HepG2 (cell line): ENCODE measurements around the gene MIF4GD. TPM values are rescaled to one million over a fixed set of nuclear protein-coding genes. Genes with fewer than 3 reads are reported as not detected.

Experiments used
- ATF1 ChIP-seq: IDR thresholded peaks from 2 replicates; pipeline ENCODE4 v1.6.1; 2016; ENCODE audit warnings: mild to moderate bottlenecking, control low read depth
- CREB1 ChIP-seq, 2 experiments: fragments of 450-650 bp in 1 of 2; IDR thresholded peaks; 2 replicates each; pipeline ENCODE4 v1.6.1; 2016 to 2017; ENCODE audit warnings: control low read depth in 1 of 2, mild to moderate bottlenecking in 1 of 2, missing compliant biosample characterization in 1 of 2, missing genetic modification characterization in 1 of 2
- DNMT1 ChIP-seq: sonication (generic); formaldehyde crosslinking; IDR thresholded peaks from 2 replicates; pipeline ENCODE4 v1.5.1; 2020; ENCODE audit warnings: mild to moderate bottlenecking, missing genetic modification reagents
- ESRRA ChIP-seq: sonication (generic); formaldehyde crosslinking; IDR thresholded peaks from 2 replicates; pipeline ENCODE4 v1.5.1; 2020; ENCODE audit warnings: mild to moderate bottlenecking, low read depth, missing genetic modification reagents
- MED8 ChIP-seq: sonication (generic); formaldehyde crosslinking; IDR thresholded peaks from 2 replicates; pipeline ENCODE4 v1.8.1; 2023; ENCODE audit warnings: mild to moderate bottlenecking, missing genetic modification reagents; ENCODE audit not compliant: insufficient replicate concordance
- RAD51 ChIP-seq: fragments of 450-650 bp; IDR thresholded peaks from 2 replicates; pipeline ENCODE4 v1.6.1; 2016; ENCODE audit warnings: borderline replicate concordance
- SMC3 ChIP-seq: IDR thresholded peaks from 2 replicates; pipeline ENCODE4 v1.6.1; 2011; ENCODE audit warnings: low read length, improper control_type of control experiment
- TAF15 ChIP-seq: fragments of 200-400 bp; formaldehyde crosslinking; IDR thresholded peaks from one replicate; pipeline ENCODE4 v1.6.1; 2018; ENCODE audit warnings: mild to moderate bottlenecking, low read depth, low read length; ENCODE audit not compliant: poor library complexity, severe bottlenecking
- XRCC5 ChIP-seq: fragments of 200-400 bp; formaldehyde crosslinking; optimal IDR thresholded peaks from 2 replicates; pipeline ENCODE3; 2017; ENCODE audit warnings: mild to moderate bottlenecking, low read length
- ZNF10 ChIP-seq: sonication (generic); formaldehyde crosslinking; IDR thresholded peaks from 2 replicates; pipeline ENCODE4 v1.4.0; 2020; ENCODE audit warnings: mild to moderate bottlenecking, low read depth, missing genetic modification reagents, borderline replicate concordance
- ZNF20 ChIP-seq: sonication (generic); formaldehyde crosslinking; IDR thresholded peaks from 2 replicates; pipeline ENCODE4 v1.4.0; 2020; ENCODE audit warnings: mild to moderate bottlenecking, moderate library complexity, missing genetic modification reagents
- ZNF30 ChIP-seq: sonication (generic); formaldehyde crosslinking; IDR thresholded peaks from 2 replicates; pipeline ENCODE4 v1.5.0; 2020; ENCODE audit warnings: mild to moderate bottlenecking, missing genetic modification reagents
- ZNF367 ChIP-seq: sonication (generic); formaldehyde crosslinking; IDR thresholded peaks from 2 replicates; pipeline ENCODE4 v1.4.0; 2020; ENCODE audit warnings: missing genetic modification reagents, borderline replicate concordance
- ZNF564 ChIP-seq: sonication (generic); formaldehyde crosslinking; IDR thresholded peaks from 2 replicates; pipeline ENCODE4 v1.8.1; 2023; ENCODE audit warnings: mild to moderate bottlenecking, missing genetic modification reagents
- ZNF580 ChIP-seq: IDR thresholded peaks from 2 replicates; pipeline ENCODE4 v1.6.1; 2016; ENCODE audit warnings: low read depth, borderline replicate concordance
- ZNF670 ChIP-seq: sonication (generic); formaldehyde crosslinking; IDR thresholded peaks from 2 replicates; pipeline ENCODE4 v1.8.0; 2022; ENCODE audit warnings: mild to moderate bottlenecking, missing genetic modification reagents, borderline replicate concordance
- ZNF781 ChIP-seq: sonication (generic); formaldehyde crosslinking; IDR thresholded peaks from 2 replicates; pipeline ENCODE4 v1.5.1; 2020; ENCODE audit warnings: borderline replicate concordance, mild to moderate bottlenecking, missing genetic modification reagents; ENCODE audit errors: not compliant biosample characterization
- ZSCAN12 ChIP-seq: sonication (generic); formaldehyde crosslinking; IDR thresholded peaks from 2 replicates; pipeline ENCODE4 v1.9.0; 2021; ENCODE audit warnings: mild to moderate bottlenecking, missing genetic modification reagents
- ZSCAN30 ChIP-seq: sonication (generic); formaldehyde crosslinking; IDR thresholded peaks from 2 replicates; pipeline ENCODE4 v1.5.0; 2020; ENCODE audit warnings: mild to moderate bottlenecking, missing genetic modification reagents
- polyA plus RNA-seq, 8 experiments: library from polyadenylated mRNA; depleted of rRNA in 3 of 8; stranded (reverse) in 7 of 8; unstranded in 1 of 8; fragments of >200 nt; fragmentation: Illumina TruSeq in 4 of 8; extraction: Trizol in 4 of 8; gene quantifications; 2 replicates each; pipeline versions ENCODE4 v1.2.1 to v1.2.3, GENCODE V29; 2011 to 2016; ENCODE audit warnings: low read depth in 4 of 8, missing spikeins in 1 of 8, mixed read lengths in 1 of 8; ENCODE audit not compliant: insufficient read depth in 1 of 8
- total RNA-seq, 5 experiments: library from RNA; depleted of rRNA; stranded (reverse); fragments of >200 nt; fragmentation: Illumina TruSeq; extraction: Trizol; gene quantifications; 2 replicates each; pipeline ENCODE4 v1.2.3, GENCODE V29; 2016; ENCODE audit warnings: low read depth in 1 of 5
- TF ChIP-seq, protein P1 (sequence below): sonication (generic); formaldehyde crosslinking; IDR thresholded peaks from 2 replicates; pipeline ENCODE4 v1.4.0; 2020; ENCODE audit warnings: missing genetic modification reagents, mild to moderate bottlenecking, borderline replicate concordance
- TF ChIP-seq, protein P2 (sequence below), 2 experiments: IDR thresholded peaks; 2 replicates each; pipeline ENCODE4 v1.6.1; 2011 to 2012; ENCODE audit warnings: low read length in 2 of 2, borderline replicate concordance in 1 of 2, low read depth in 1 of 2, mild to moderate bottlenecking in 1 of 2, moderate library complexity in 1 of 2
- TF ChIP-seq, protein P3 (sequence below): IDR thresholded peaks from 2 replicates; pipeline ENCODE4 v1.6.1; 2018; ENCODE audit warnings: missing genetic modification reagents, mild to moderate bottlenecking, missing compliant biosample characterization

MIF4GD gene
- total and polyA plus RNA-seq, 2 of the 13 experiments (the other 11 are each of a cell fraction or from before 2014, with no cell fraction given): 14.0 to 28.0 TPM

DNA sequence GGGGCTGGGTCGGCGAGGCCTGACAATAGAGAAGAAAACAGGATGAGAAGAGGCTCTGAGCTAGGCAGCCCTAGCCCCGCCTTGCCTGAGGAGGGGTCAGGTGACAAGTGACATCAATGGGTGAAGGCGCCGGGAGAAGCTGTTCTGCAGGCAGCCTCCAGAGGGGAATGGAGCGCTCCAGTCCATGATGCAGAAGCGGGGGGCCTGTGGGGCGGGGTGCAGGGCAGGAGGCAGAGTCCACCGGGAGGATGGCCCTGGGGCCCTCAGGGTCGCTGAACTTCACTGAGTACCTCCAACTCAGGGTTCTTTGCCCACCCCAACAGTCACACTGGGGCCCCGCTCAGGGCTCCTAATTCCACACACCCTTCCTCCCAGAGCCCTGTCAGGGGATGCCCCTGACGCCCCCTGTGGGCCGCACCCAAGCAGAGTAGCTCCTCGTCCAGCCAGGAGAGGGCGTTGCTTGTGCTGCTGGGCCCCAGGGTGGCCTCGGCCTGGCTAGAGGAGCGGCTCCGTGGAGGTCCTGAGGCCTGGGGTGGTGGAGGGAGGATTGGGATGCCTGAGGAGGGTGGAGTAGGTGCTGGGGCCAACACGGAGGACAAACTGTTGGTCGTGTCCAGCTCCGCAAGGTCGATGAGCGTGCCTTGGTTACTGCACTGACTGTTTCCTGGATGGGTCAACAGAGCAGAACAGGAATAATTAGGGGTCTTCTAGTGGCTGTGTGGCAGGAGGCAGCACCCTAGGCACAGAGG is 30.5 kb downstream of the MIF4GD start (continued):
- TF ChIP-seq ZNF580 (CRISPR knock-in tag) (peak; percentile 39; the same call in 1 of the 2 replicates), ZSCAN30 (CRISPR knock-in tag) (no peak), ZNF670 (CRISPR knock-in tag) (no peak), ZSCAN12 (CRISPR knock-in tag) (no peak), ZNF30 (CRISPR knock-in tag) (no peak), ZNF781 (CRISPR knock-in tag) (no peak), ATF1 (CRISPR knock-in tag) (no peak), ESRRA (CRISPR knock-in tag) (no peak), ZNF564 (CRISPR knock-in tag) (no peak), ZNF10 (CRISPR knock-in tag) (no peak), CREB1 (IDR thresholded peaks at IDR 0.05) (no peak), CREB1 (CRISPR knock-in tag; IDR thresholded peaks at IDR 0.05) (no peak), DNMT1 (CRISPR knock-in tag) (peak; percentile 32; the same call in 1 of the 2 replicates), TAF15 (peak; percentile 90), SMC3 (peak; percentile 23; the same call in 1 of the 2 replicates), ZNF367 (CRISPR knock-in tag) (no peak), MED8 (CRISPR knock-in tag) (no peak), RAD51 (no peak), XRCC5 (peak; percentile 93), ZNF20 (CRISPR knock-in tag) (no peak)
- TF ChIP-seq, protein P1, sequence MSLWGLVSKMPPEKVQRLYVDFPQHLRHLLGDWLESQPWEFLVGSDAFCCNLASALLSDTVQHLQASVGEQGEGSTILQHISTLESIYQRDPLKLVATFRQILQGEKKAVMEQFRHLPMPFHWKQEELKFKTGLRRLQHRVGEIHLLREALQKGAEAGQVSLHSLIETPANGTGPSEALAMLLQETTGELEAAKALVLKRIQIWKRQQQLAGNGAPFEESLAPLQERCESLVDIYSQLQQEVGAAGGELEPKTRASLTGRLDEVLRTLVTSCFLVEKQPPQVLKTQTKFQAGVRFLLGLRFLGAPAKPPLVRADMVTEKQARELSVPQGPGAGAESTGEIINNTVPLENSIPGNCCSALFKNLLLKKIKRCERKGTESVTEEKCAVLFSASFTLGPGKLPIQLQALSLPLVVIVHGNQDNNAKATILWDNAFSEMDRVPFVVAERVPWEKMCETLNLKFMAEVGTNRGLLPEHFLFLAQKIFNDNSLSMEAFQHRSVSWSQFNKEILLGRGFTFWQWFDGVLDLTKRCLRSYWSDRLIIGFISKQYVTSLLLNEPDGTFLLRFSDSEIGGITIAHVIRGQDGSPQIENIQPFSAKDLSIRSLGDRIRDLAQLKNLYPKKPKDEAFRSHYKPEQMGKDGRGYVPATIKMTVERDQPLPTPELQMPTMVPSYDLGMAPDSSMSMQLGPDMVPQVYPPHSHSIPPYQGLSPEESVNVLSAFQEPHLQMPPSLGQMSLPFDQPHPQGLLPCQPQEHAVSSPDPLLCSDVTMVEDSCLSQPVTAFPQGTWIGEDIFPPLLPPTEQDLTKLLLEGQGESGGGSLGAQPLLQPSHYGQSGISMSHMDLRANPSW (CRISPR knock-in tag): no peak
- TF ChIP-seq, protein P2, sequence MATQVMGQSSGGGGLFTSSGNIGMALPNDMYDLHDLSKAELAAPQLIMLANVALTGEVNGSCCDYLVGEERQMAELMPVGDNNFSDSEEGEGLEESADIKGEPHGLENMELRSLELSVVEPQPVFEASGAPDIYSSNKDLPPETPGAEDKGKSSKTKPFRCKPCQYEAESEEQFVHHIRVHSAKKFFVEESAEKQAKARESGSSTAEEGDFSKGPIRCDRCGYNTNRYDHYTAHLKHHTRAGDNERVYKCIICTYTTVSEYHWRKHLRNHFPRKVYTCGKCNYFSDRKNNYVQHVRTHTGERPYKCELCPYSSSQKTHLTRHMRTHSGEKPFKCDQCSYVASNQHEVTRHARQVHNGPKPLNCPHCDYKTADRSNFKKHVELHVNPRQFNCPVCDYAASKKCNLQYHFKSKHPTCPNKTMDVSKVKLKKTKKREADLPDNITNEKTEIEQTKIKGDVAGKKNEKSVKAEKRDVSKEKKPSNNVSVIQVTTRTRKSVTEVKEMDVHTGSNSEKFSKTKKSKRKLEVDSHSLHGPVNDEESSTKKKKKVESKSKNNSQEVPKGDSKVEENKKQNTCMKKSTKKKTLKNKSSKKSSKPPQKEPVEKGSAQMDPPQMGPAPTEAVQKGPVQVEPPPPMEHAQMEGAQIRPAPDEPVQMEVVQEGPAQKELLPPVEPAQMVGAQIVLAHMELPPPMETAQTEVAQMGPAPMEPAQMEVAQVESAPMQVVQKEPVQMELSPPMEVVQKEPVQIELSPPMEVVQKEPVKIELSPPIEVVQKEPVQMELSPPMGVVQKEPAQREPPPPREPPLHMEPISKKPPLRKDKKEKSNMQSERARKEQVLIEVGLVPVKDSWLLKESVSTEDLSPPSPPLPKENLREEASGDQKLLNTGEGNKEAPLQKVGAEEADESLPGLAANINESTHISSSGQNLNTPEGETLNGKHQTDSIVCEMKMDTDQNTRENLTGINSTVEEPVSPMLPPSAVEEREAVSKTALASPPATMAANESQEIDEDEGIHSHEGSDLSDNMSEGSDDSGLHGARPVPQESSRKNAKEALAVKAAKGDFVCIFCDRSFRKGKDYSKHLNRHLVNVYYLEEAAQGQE (IDR thresholded peaks at IDR 0.05; ENCODE audit: borderline replicate concordance in 1 of 2, low read depth in 1 of 2, low read length in 2 of 2): no peak
- TF ChIP-seq, protein P3, sequence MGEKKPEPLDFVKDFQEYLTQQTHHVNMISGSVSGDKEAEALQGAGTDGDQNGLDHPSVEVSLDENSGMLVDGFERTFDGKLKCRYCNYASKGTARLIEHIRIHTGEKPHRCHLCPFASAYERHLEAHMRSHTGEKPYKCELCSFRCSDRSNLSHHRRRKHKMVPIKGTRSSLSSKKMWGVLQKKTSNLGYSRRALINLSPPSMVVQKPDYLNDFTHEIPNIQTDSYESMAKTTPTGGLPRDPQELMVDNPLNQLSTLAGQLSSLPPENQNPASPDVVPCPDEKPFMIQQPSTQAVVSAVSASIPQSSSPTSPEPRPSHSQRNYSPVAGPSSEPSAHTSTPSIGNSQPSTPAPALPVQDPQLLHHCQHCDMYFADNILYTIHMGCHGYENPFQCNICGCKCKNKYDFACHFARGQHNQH: no peak
